ENCODE results near the gene POLR2B.

DNA sequence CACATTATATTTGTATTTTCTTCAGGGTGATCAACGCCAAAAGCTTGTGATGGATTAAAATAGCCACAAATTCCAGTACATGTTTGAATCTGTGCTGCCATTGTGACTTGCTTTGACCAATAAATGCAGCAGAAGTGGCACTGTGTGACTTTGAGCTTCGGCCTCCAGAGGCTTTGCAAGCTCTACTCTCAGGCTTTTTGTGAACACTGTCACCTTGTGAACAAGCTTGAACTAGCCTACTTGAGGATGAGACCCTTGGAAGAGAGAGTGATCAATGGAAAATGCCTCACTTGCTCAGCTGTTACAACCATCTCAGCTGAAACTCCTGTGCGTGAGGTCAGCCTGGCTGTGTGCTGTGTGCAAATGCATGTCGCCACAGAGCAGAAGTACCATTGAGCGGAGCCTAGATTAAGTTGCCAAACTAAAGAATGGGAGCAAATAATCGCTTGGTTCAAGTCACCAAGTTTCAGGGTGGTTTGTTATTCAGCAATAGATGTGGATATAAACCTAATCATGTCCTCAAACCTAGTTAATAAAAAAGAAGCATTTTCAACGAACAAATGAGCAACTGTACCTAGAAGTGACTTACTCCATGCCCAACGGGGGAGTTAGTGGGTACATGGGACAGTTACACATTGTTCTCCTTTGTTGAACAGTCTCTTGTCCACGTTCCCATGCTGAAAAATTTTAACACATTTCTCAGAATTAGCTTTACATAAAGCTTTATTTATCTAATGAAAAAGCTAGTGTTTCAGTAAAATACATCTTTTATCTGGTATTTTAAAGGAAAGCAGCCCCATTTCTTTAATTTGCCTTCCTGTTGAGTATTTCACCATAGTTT, 24.8 kb upstream of the POLR2B start:
- TF ChIP-seq, protein P1, sequence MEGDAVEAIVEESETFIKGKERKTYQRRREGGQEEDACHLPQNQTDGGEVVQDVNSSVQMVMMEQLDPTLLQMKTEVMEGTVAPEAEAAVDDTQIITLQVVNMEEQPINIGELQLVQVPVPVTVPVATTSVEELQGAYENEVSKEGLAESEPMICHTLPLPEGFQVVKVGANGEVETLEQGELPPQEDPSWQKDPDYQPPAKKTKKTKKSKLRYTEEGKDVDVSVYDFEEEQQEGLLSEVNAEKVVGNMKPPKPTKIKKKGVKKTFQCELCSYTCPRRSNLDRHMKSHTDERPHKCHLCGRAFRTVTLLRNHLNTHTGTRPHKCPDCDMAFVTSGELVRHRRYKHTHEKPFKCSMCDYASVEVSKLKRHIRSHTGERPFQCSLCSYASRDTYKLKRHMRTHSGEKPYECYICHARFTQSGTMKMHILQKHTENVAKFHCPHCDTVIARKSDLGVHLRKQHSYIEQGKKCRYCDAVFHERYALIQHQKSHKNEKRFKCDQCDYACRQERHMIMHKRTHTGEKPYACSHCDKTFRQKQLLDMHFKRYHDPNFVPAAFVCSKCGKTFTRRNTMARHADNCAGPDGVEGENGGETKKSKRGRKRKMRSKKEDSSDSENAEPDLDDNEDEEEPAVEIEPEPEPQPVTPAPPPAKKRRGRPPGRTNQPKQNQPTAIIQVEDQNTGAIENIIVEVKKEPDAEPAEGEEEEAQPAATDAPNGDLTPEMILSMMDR (IDR thresholded peaks at IDR 0.05), result no peak
- no peak for TF ChIP-seq ZFX (IDR thresholded peaks at IDR 0.05; ENCODE audit: borderline replicate concordance)

Data from 22Rv1 (cell line).